CD8-positive, alpha-beta memory T cell (primary cell): ENCODE measurements around the gene AAGAB. TPM values are rescaled to one million over a fixed set of nuclear protein-coding genes. Genes with fewer than 3 reads are reported as not detected.
"Not testable (repeated sequence)": the region's sequence is repeated elsewhere in the genome, so short reads cannot be mapped to it uniquely, and the experiment has no call there.

Source experiments
- CTCF ChIA-PET: fragments of 350-600 bp; sonication (Branson Sonifier 250); formaldehyde crosslinking; loops from one replicate; lab custom pipeline; 2021; ENCODE audit warnings: antibody characterized with exemption; lab: Charles Lee
- POLR2A ChIA-PET: fragments of 350-600 bp; sonication (Branson Sonifier 250); formaldehyde crosslinking; loops from one replicate; lab custom pipeline; 2021; ENCODE audit warnings: antibody characterized with exemption; lab: Charles Lee
- DNase-seq, 5 donors: peaks; one replicate each; pipeline versions ENCODE4 v3.0.0 to v3.0.0-alpha.2; 2020 to 2022; ENCODE audit warnings: mixed read lengths in 1 of 5
- H3K27ac ChIP-seq: one replicate; pipeline ENCODE4 v1.7.0; 2013; ENCODE audit warnings: low read depth, mild to moderate bottlenecking, low read length, moderate library complexity
- H3K27me3 ChIP-seq: 2 replicates; pipeline ENCODE4 v1.7.0; 2013; ENCODE audit warnings: low read length, mild to moderate bottlenecking; ENCODE audit not compliant: insufficient read depth, poor library complexity, severe bottlenecking
- H3K36me3 ChIP-seq: 2 replicates; pipeline ENCODE4 v1.7.0; 2013; ENCODE audit warnings: mild to moderate bottlenecking, low read length, moderate library complexity; ENCODE audit not compliant: insufficient read depth
- H3K4me1 ChIP-seq: 2 replicates; pipeline ENCODE4 v1.7.0; 2013; ENCODE audit warnings: mild to moderate bottlenecking, low read length, moderate library complexity; ENCODE audit not compliant: insufficient read depth
- H3K4me3 ChIP-seq: 2 replicates; pipeline ENCODE4 v1.7.0; 2013; ENCODE audit warnings: mild to moderate bottlenecking, low read length
- H3K9me3 ChIP-seq: 2 replicates; pipeline ENCODE4 v1.7.0; 2013; ENCODE audit warnings: mild to moderate bottlenecking, low read length
- H3K27ac Mint-ChIP-seq, 8 donors: one replicate each; pipeline ENCODE4 v1.8.0; 2020 to 2021; ENCODE audit warnings: mixed read lengths in 8 of 8, mild to moderate bottlenecking in 6 of 8, inconsistent platforms in 3 of 8, moderate library complexity in 3 of 8
- H3K27me3 Mint-ChIP-seq, 2 donors: one replicate each; pipeline ENCODE4 v1.8.0; 2020 to 2021; ENCODE audit warnings: mixed read lengths in 2 of 2, mild to moderate bottlenecking in 1 of 2, moderate library complexity in 1 of 2
- H3K36me3 Mint-ChIP-seq, 3 donors: one replicate each; pipeline ENCODE4 v1.8.0; 2020 to 2021; ENCODE audit warnings: mixed read lengths in 3 of 3, inconsistent platforms in 1 of 3, mild to moderate bottlenecking in 1 of 3
- H3K4me1 Mint-ChIP-seq, 3 donors: one replicate each; pipeline ENCODE4 v1.8.0; 2020 to 2021; ENCODE audit warnings: mixed read lengths in 3 of 3, inconsistent platforms in 1 of 3, mild to moderate bottlenecking in 1 of 3
- H3K4me3 Mint-ChIP-seq, 7 donors: one replicate each; pipeline ENCODE4 v1.8.0; 2020 to 2021; ENCODE audit warnings: mixed read lengths in 7 of 7, mild to moderate bottlenecking in 6 of 7, moderate library complexity in 4 of 7, inconsistent platforms in 2 of 7
- H3K9me3 Mint-ChIP-seq, 5 donors: one replicate each; pipeline ENCODE4 v1.8.0; 2020 to 2022; ENCODE audit warnings: mixed read lengths in 5 of 5, mild to moderate bottlenecking in 3 of 5, moderate library complexity in 2 of 5, inconsistent platforms in 1 of 5
- polyA plus RNA-seq: library from polyadenylated mRNA; unstranded; fragments of 300-500 nt; fragmentation: Illumina TruSeq; gene quantifications from one replicate; pipeline ENCODE4 v1.2.3, GENCODE V29; 2021
- total RNA-seq, 2 experiments: library from RNA; stranded (reverse); gene quantifications; one replicate each; pipeline ENCODE4 v1.2.3, GENCODE V29; 2021

Gene AAGAB
- total and polyA plus RNA-seq, 3 experiments from 2014 or later: 53.9 to 76.1 (median 66.6) TPM

DNA sequence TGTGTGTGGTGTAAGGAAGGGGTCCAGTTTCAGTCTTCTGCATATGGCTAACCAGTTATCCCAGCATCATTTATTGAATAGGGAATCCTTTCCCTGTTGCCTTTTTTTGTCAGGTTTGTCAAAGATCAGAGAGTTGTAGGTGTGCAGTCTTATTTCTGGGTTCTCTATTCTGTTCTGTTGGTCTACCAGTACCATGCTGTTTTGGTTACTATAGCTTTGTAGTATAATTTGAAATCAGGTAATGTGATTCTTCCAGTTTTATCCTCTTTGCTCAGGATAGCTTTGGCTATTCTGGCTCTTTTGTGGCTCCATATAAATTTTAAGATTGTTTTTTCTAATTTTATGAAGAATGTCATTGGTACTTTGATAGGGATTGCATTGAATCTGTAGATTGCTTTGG lies 31.2 kb upstream of the AAGAB start:
- H3K36me3 ChIP-seq, H3K27me3 ChIP-seq, H3K27ac Mint-ChIP-seq, H3K9me3 ChIP-seq, H3K4me1 Mint-ChIP-seq, H3K9me3 Mint-ChIP-seq, H3K4me3 ChIP-seq, CTCF ChIA-PET, H3K36me3 Mint-ChIP-seq, H3K4me3 Mint-ChIP-seq, H3K4me1 ChIP-seq, H3K27ac ChIP-seq, DNase-seq, POLR2A ChIA-PET, H3K27me3 Mint-ChIP-seq: not testable (repeated sequence)

DNA sequence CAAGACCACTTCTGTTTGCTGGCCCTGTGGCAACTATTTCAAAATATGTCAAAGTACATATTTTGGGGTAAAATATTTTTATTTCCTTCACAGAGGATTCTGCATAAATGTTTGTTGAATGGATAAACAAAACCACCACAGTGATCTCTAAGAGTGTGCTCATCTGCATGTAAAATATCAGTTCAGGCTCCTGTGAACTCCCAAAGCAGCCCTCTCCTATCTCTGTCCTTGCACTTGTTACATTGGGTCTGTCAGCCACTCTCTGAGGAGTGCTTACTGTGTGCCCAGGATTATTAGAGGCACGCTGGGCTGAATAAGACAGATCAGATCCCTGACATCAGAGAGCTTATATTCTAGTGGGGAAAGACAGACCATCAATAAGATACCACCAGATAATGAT lies 27.3 kb upstream of the AAGAB start:
- CTCF ChIA-PET: no interaction called here
- no peak for DNase-seq
- H3K27me3 Mint-ChIP-seq: peaks cover 4 to 13% of the 10 kb centered on the region in 2 donors
- no peaks in the 10 kb centered on the region for H3K27me3 ChIP-seq
- H3K36me3 ChIP-seq: no peaks in the 10 kb centered on the region
- no peaks in the 10 kb centered on the region for H3K36me3 Mint-ChIP-seq
- H3K4me1 ChIP-seq: no peaks in the 10 kb centered on the region
- H3K27ac Mint-ChIP-seq: no peak overlapping the region
- H3K4me3 Mint-ChIP-seq: no peak overlapping the region
- POLR2A ChIA-PET: no interaction called here
- H3K27ac ChIP-seq: no peak overlapping the region
- H3K4me3 ChIP-seq: no peak overlapping the region
- peaks cover 0 to 4% (median 2%) of the 10 kb centered on the region in 5 donors for H3K9me3 Mint-ChIP-seq
- no peaks in the 10 kb centered on the region for H3K9me3 ChIP-seq
- no peaks in the 10 kb centered on the region for H3K4me1 Mint-ChIP-seq

DNA sequence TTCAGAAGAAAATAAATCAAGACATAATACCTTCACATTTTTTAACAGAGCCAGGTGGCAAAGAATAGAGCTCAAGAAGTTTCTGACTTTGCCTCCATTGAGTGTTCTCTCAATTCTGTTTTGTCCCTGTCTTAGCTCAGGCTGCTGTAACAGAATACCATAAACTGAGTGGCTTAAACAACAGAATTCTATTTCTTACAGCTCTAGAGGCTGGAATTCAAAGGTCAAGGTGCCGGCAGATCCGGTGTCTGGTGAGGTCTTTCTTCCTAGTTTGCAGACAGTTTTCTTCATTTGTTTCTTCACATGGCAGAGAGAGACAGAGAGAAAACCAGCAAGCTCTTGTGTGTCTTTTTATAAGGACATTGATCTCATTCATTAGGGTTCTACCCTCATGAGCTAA lies 25.8 kb upstream of the AAGAB start:
- no peak for DNase-seq
- Mint-ChIP-seq H3K9me3 (peaks cover 0 to under 1% (median 0%) of the 10 kb centered on the region in 5 donors), H3K4me3 (no peak overlapping the region), H3K36me3 (peaks cover 0 to 4% (median 0%) of the 10 kb centered on the region in 3 donors), H3K27me3 (peaks cover 2 to 13% of the 10 kb centered on the region in 2 donors), H3K4me1 (no peaks in the 10 kb centered on the region), H3K27ac (no peak overlapping the region)
- ChIA-PET CTCF (interaction anchor here (1.2 kb wide), 1 partner anchor 14 kb away, joined by 5 read pairs; no protein-coding TSS in a partner anchor), POLR2A (no interaction called here)
- Histone ChIP-seq H3K4me3 (no peak overlapping the region), H3K4me1 (no peaks in the 10 kb centered on the region), H3K36me3 (no peaks in the 10 kb centered on the region), H3K27me3 (no peaks in the 10 kb centered on the region), H3K27ac (no peak overlapping the region), H3K9me3 (no peaks in the 10 kb centered on the region)

DNA sequence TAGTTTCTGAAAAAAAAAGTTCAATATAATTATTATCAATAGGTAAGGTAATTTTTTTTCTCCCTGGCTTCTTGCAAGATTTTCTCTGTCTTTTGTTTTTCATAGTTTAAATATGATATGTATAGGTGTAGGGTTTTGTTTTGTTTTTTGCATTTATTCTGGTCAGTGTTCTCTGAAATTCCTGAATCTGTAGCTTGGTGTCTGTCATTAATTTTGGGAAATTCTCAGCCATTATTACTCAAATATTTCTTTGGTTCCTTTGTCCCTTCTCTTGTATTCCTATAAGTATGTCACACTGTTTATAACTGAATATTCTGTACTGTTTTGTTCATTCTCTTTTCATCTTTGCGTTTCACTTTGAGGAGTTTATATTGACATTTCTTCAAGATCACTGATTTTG lies 22.2 kb upstream of the AAGAB start:
- no peak for DNase-seq
- Mint-ChIP-seq H3K4me3 (no peak overlapping the region), H3K27me3 (peaks cover 6 to 25% of the 10 kb centered on the region in 2 donors), H3K36me3 (peaks cover 0 to 31% (median 3%) of the 10 kb centered on the region in 3 donors), H3K4me1 (no peaks in the 10 kb centered on the region), H3K27ac (no peak overlapping the region), H3K9me3 (peaks cover 13 to 15% (median 15%) of the 10 kb centered on the region in 5 donors)
- Histone ChIP-seq H3K27me3 (no peaks in the 10 kb centered on the region), H3K9me3 (no peaks in the 10 kb centered on the region), H3K4me1 (no peaks in the 10 kb centered on the region), H3K36me3 (no peaks in the 10 kb centered on the region), H3K4me3 (no peak overlapping the region), H3K27ac (no peak overlapping the region)
- CTCF ChIA-PET: no interaction called here
- POLR2A ChIA-PET: no interaction called here

DNA sequence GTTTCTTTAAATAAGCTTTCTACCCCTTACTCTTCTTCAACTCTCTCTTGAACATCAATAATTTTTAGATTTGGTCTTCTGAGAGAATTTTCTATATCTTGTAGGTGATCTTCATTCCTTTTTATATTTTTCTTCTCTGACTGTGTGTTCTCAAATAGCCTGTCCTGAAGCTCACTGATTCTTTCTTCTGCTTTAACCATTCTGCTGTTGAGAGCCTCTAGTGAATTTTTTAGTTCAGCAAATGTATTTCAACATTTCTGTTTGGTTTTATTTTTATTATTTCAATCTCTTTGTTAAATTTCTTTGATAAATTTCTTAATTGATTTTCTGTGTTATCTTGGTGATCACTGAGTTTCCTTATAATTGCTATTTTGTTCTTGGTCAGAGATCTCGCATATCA lies 19.8 kb upstream of the AAGAB start:
- CTCF ChIA-PET: no interaction called here
- no peak overlapping the region for H3K4me3 ChIP-seq
- H3K27me3 ChIP-seq: no peaks in the 10 kb centered on the region
- H3K4me3 Mint-ChIP-seq: no peak overlapping the region
- H3K36me3 ChIP-seq: no peaks in the 10 kb centered on the region
- H3K9me3 Mint-ChIP-seq: peaks cover 13 to 15% (median 15%) of the 10 kb centered on the region in 5 donors
- no peaks in the 10 kb centered on the region for H3K9me3 ChIP-seq
- peaks cover 8 to 22% of the 10 kb centered on the region in 2 donors for H3K27me3 Mint-ChIP-seq
- POLR2A ChIA-PET: no interaction called here
- no peak for DNase-seq
- peaks cover 0 to 31% (median 3%) of the 10 kb centered on the region in 3 donors for H3K36me3 Mint-ChIP-seq
- H3K4me1 Mint-ChIP-seq: no peaks in the 10 kb centered on the region
- H3K27ac ChIP-seq: no peak overlapping the region
- H3K4me1 ChIP-seq: no peaks in the 10 kb centered on the region
- H3K27ac Mint-ChIP-seq: no peak overlapping the region

DNA sequence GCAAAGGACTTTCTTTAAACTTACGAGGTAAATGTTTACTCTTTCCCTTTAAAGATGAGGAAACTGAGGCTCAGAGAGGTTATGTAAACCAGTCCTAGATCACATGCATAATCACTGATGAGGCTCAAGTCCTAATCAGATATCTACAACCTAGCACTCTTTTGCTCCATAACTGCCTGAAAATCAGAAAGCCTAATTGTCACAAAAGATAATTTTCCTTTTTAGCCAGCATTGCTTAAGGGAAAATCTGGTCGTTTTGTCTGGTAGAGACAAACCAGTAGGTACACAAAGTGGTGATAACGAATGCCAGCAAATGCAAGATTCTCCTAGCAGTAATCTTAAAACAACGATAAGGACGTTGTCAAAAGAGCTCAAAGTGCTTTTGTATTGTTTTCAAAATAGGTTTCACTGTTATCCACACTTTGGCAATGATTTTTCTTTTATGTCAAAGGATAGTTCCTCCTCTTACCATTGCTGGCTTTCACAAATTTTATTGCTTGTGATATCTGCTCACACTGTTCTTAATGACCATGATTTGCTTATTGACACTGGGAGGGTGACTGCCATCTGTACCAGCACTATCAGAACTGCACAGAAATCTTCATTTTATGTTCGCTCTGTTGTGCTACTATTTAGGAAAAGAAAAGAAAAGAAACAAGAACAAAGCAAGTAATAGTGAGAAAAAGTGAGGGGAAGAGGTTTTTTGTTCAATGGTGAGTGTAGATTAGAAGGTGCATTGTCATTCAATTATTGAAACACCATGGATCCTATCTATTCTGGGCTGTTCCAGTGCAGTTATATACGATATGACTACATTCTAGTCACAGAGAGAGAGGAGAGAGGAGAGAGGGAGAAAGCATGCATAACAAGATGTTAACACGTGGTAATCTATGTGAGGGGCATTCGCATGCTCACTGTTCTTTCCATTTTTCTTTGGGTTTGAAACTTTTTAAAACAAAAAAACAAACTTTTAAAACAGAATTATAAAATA lies 13.8 kb upstream of the AAGAB start:
- H3K27ac ChIP-seq: no peak overlapping the region
- ChIA-PET POLR2A (no interaction called here), CTCF (no interaction called here)
- H3K9me3 ChIP-seq: no peaks in the 10 kb centered on the region
- peaks cover 0 to 5% (median 0%) of the 10 kb centered on the region in 5 donors for H3K9me3 Mint-ChIP-seq
- H3K27me3 ChIP-seq: no peaks in the 10 kb centered on the region
- peaks cover 0 to 11% (median 1%) of the 10 kb centered on the region in 3 donors for H3K36me3 Mint-ChIP-seq
- no peaks in the 10 kb centered on the region for H3K4me1 ChIP-seq
- DNase-seq: no peak
- no peak overlapping the region for H3K4me3 Mint-ChIP-seq
- H3K36me3 ChIP-seq: no peaks in the 10 kb centered on the region
- H3K27ac Mint-ChIP-seq: no peak overlapping the region
- H3K4me3 ChIP-seq: no peak overlapping the region
- H3K27me3 Mint-ChIP-seq: peaks cover 2 to 6% of the 10 kb centered on the region in 2 donors
- no peaks in the 10 kb centered on the region for H3K4me1 Mint-ChIP-seq

DNA sequence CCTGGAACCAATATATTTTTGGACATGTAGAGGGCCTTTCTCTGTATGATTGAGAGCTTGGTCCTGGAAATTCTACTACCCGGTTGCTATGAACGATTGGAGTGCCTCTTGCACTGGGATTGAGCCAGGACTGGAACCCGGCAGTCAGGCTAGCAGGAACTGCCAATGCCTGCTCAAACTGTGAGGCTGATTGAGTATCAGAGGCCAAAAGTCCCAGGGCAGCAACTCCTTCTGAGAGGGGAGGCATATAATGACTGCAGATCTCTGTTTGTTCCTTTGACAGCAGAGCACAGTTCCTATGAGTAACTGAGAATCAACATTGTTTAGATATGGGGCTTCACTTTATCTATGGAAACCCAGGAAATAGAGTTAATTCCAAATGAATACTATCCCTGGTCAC lies 13.0 kb upstream of the AAGAB start:
- Histone ChIP-seq H3K36me3 (no peaks in the 10 kb centered on the region), H3K27ac (no peak overlapping the region), H3K9me3 (no peaks in the 10 kb centered on the region), H3K4me1 (no peaks in the 10 kb centered on the region), H3K4me3 (no peak overlapping the region), H3K27me3 (no peaks in the 10 kb centered on the region)
- ChIA-PET CTCF (no interaction called here), POLR2A (no interaction called here)
- Mint-ChIP-seq H3K27ac (no peak overlapping the region), H3K4me1 (no peaks in the 10 kb centered on the region), H3K9me3 (peaks cover 0 to 1% (median 0%) of the 10 kb centered on the region in 5 donors), H3K4me3 (no peak overlapping the region), H3K27me3 (peaks cover 2 to 3% of the 10 kb centered on the region in 2 donors), H3K36me3 (peaks cover 0 to 7% (median 0%) of the 10 kb centered on the region in 3 donors)
- no peak for DNase-seq

DNA sequence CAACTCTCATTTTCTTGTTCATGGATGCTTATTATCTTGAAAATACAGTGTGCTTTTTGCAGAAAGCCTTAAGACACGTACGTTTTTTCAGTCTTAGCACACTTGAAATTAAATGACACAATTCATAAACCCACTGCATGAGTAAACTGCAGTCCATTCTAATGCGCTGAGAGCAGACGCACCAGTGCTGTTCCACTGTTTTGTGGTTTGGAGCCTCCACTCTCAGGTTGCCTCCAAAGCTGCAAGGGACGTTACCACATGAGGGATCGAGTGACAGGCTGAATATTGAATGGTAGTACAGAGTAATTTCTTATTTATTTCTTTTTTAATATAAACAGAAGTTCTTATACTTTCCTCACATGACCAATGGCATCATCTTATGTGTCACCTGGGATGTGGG lies 12.4 kb upstream of the AAGAB start:
- no peaks in the 10 kb centered on the region for H3K36me3 ChIP-seq
- no peaks in the 10 kb centered on the region for H3K4me1 ChIP-seq
- H3K9me3 Mint-ChIP-seq: no peaks in the 10 kb centered on the region
- H3K27me3 ChIP-seq: no peaks in the 10 kb centered on the region
- H3K4me3 Mint-ChIP-seq: no peak overlapping the region
- H3K4me3 ChIP-seq: no peak overlapping the region
- no peaks in the 10 kb centered on the region for H3K9me3 ChIP-seq
- H3K27ac Mint-ChIP-seq: no peak overlapping the region
- no peak for DNase-seq
- CTCF ChIA-PET: no interaction called here
- H3K4me1 Mint-ChIP-seq: no peaks in the 10 kb centered on the region
- no peak overlapping the region for H3K27ac ChIP-seq
- peaks cover 0 to 2% (median 0%) of the 10 kb centered on the region in 3 donors for H3K36me3 Mint-ChIP-seq
- POLR2A ChIA-PET: no interaction called here
- H3K27me3 Mint-ChIP-seq: peaks cover 0 to 2% of the 10 kb centered on the region in 2 donors
